HG03025 (cell line): ENCODE data around the gene BTN2A1.
"Not testable (repeated sequence)": the region's sequence is repeated elsewhere in the genome, so short reads cannot be mapped to it uniquely, and the experiment has no call there.

ENCODE experiments used
- ATAC-seq: cut with Tn5 transposase; IDR thresholded peaks from one replicate; pipeline ENCODE4 v1.9.1; 2021; ENCODE audit warnings: mild to moderate bottlenecking, moderate library complexity; ENCODE audit not compliant: unreplicated experiment, low FRiP score

The BTN2A1 gene

DNA sequence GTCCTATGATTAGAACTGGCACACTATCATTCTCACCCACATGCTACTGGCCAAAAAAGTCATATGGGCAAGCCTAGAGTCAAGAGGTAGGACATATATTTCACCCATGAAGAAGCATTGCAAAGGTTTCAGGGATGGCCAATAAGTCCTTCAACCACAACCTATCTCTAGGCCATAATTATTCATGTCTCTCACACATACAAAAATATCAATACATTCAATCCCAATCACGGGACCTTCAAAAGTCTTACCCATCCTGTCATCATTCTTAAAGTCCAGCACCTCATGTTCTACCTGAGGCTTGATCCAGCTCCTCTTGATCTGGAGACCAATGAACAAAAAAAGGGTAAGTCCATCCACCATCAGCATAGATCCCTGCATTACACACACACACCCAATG lies 29.7 kb downstream of the BTN2A1 start:
- no peak for ATAC-seq

DNA sequence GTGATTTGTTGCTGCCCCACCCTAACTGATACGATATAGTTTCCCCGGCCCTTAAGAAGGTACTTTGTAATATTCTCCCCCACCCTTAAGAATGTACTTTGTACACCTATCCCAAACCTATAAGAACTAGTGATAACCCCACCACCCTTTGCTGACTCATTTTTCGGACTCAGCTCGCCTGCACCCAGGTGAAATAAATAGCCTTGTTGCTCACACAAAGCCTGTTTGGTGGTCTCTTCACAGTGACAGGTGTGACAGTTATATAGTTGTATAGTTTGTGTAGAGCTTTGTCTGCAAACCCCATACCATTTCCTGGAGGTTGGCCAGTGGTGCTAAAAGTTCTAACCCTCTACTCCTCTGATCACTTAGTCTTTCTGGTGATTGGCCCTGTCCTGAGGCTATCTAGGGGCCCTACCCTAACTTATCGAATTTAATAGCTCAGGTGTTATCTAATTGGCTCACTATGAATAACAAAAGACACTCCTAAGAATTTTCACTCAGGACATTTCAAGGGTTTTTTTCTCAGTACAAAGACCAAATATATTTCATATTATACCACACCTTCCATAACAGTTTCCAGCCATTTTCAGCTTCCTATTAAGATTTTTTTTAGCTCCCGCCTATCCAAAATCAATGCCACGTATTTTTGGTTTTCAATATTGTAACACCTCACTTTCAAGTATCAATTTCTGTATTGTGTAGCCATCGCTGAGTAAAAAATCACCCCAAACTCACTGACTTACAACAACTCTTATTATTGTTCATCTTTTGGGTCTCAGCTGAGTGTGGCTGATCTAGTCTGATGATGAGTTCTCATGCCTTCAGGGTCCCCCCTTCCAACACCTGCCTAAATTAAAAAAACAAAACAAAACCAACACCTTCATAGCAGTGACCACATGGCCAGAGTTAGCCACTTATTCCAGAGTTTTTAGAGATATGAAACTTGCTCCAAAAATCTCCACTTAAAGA lies 32.5 kb downstream of the BTN2A1 start:
- no peak for ATAC-seq

DNA sequence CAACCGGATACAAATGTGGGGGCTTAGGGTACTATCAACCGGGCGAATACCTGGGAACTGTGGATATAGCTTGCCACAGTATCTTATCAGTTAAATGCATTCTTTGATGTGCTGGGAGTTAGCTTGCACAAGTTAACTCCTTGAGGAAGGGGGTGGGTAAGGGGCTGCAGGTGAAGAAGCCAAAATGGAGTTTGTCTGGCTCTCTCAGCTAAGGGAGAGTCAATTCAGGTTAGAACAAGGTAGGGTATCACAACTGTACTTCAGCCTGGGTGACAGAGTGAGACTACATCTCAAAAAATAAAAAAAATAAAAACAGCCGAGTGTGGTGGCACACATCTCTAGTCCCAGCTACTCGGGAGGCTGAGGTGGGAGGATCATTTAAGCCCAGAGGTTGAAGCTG lies 33.8 kb downstream of the BTN2A1 start:
- no peak for ATAC-seq

DNA sequence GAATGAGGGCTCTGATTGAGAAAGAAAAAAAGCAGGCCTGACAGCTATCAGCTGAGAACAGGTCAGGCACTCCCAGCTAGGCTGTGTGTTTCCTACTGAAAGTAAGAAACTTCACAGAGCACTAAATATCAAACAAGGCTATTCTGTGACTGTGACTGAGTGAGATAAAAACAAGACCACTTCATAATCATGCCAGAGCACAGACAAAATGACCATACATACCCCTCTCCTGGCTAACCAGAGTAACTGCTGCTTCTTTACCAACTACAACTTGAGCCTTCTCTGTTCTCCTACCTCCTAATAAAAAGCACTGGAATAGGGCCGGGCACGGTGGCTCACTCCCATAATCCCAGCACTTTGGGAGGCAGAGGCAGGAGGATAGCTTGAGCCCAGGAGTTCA lies 35.5 kb downstream of the BTN2A1 start:
- no peak for ATAC-seq

DNA sequence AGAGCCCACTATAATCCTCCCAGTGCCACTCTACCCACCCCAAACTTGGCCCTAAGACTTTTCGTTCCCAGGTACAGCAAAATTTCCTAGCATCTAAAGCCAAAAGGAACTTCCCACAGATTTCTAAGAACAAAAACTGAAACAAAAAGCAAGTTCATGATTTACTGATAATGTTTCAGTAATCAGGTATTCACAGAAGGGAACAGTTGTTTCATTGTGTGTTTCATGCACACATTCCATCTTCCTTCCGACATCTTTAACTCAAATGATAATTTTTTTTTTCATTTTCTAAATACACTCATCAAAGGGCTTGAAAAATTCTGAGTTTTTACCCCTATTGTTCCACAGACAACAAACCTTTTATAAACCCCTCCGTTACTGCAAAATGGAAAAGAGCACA lies 36.4 kb downstream of the BTN2A1 start:
- ATAC-seq: no peak

DNA sequence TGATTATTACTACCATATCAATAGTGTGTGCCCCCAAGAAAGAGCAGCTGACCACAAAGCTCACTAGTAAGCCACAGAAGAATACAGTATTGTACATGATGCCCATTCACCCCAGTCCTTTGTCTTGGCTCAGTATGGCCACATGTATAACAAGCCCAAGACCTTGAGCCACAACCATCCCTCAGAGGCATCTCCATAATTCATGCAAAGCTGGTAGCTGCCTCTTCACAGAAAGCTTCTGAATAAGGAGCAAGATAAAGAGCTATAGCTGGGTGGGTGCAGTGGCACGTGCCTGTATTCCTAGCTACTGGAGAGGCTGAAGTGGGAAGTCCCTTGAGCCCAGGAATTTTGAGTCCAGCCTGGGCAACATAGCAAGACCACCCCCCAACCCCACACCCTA lies 37.5 kb downstream of the BTN2A1 start:
- no peak for ATAC-seq

DNA sequence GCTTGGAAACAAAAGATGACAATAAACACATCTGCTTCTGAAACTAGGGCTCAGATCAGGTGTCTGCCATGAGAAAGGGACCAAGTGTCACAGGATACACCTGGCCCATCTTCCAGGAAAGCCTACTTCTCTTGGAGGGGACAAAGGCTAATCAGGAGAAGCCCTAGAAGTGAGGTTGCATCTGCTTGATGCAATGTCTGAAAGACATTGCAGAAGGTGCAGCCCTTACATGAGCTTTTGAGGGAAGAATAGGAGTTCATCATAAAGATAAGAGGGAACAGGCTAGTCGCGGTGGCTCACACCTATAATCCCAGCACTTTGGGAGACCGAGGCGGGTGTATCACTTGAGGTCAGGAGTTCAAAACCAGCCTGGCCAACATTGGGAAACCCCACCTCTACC lies 39.9 kb downstream of the BTN2A1 start:
- no peak for ATAC-seq

DNA sequence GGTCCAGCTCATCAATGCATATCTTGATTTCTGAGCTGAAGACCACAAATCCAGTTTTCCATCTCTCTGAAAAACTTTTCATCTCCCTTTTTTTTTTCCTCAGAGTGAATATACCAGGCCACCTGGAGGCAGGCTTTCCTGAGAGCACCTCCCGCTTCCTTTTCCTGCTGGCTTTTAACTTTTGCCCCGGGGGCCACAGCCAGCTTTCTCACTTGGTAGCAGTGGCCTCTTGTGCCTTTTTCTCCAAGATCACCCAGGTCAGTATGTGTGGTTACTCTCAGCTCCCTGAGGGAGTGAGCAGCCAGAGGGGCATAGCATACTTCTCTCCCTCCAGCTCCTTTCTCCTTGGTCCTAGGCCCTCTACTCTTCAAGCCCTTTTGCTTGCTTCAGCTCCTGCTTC lies 42.3 kb downstream of the BTN2A1 start, which contains the start of gene BTN1A1:
Gene BTN1A1, plus strand, starts transcription at position 202 of the 400 bp plus-strand sequence. CDS start 984 bp downstream, outside the sequence.
- no peak for ATAC-seq

DNA sequence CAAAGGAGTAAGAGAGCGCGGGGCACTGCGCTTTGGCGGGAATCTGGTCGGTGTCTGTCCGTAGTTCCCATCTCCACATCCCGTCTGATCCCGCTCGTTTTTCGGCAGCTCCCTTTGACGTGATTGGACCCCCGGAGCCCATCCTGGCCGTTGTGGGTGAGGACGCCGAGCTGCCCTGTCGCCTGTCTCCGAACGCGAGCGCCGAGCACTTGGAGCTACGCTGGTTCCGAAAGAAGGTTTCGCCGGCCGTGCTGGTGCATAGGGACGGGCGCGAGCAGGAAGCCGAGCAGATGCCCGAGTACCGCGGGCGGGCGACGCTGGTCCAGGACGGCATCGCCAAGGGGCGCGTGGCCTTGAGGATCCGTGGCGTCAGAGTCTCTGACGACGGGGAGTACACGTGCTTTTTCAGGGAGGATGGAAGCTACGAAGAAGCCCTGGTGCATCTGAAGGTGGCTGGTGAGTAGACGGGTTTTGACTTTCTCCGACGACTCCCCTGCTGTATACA lies 43.8 kb downstream of the BTN2A1 start:
- ATAC-seq: no peak

DNA sequence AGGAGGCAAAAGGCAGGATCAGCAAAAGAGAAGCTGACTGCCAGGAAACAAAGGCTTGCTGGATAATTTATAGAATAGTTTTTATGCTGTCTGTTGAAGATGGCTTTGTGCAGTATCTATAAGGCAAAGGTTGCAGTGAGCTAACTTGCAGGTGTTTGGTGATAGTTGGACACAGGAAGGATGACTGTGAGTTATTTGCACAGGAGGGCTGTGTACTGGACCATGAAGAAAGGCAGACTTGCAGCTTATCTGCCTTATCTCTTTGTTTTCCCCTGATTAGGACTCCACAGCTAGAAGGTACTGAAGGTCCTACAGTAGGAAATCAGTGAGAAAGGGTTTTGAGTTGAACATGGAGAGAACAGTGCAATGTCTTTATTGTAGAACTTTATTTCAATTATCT lies 44.4 kb downstream of the BTN2A1 start:
- ATAC-seq: no peak

DNA sequence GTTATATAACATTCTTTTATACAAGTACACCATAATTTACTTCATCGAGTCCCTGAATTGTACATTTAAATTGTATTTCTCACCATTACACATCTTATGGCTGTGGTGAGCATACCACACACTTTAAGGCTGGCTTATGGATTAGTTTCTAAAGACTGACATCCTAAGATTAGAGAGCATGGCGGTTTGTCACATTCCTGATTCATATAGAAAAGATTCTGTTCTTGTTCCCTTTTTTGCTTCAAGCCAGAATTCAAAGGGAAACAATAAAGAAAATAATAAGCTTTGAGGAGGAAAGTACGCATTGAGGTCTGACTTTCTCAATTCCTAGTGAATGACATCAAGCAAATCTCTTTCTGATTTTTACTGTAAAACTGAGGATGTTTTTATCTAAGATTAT lies 44.9 kb downstream of the BTN2A1 start:
- no peak for ATAC-seq

DNA sequence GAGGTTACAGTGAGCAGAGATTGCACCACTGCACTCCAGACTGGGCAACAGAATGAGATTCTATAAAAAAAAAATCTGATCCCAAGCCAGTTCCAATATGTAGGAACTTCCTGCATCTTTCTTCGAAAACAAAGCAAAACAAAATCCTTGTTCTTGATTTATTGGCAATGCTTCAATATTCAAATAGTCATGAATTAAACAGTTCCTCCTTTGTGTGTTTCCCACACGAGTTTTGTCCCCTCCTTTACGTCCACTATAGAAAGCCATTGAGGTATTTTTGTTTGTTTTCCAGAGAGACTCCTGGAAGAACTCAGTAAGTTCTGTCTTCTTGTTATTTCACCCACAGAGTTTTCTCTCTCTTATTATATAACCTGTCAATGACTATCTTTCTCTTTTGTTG lies 49.9 kb downstream of the BTN2A1 start:
- no peak for ATAC-seq

DNA sequence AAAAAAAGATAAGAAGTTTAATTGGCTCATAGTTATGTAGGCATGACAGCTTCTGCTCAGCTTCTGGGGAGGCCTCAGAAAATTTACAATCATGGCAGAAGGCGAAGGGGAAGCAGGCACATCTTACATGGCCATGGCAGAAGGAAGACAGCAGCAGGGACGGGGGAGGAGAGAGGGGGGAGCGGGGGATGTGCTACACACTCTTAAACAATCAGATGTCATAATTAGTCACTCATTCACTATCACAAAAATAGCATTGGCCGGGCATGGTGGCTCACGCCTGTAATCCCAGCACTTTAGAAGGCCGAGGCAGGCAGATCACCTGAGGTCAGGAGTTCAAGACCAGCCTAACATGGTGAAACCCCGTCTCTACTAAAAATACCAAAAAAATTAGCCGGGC lies 53.3 kb downstream of the BTN2A1 start:
- ATAC-seq: not testable (repeated sequence)

DNA sequence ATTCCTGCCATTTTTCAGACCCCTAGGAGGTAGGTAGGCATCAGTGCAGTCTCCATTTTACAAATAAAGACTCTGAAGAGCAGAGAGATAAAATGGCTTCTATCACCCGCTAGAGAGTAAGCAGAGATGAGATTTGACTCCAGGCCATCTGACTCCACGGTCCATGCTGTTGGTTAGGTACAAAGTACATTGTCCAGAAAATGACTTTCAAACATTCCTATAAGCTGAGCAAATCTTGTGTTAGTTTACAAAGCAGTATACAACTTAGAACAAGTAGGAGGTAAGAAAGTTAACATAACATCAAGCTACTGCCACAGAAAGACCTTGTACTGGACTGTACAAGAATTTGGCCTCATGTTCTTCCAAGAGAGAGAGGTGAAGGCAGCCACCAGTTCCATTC lies 57.2 kb downstream of the BTN2A1 start:
- no peak for ATAC-seq

DNA sequence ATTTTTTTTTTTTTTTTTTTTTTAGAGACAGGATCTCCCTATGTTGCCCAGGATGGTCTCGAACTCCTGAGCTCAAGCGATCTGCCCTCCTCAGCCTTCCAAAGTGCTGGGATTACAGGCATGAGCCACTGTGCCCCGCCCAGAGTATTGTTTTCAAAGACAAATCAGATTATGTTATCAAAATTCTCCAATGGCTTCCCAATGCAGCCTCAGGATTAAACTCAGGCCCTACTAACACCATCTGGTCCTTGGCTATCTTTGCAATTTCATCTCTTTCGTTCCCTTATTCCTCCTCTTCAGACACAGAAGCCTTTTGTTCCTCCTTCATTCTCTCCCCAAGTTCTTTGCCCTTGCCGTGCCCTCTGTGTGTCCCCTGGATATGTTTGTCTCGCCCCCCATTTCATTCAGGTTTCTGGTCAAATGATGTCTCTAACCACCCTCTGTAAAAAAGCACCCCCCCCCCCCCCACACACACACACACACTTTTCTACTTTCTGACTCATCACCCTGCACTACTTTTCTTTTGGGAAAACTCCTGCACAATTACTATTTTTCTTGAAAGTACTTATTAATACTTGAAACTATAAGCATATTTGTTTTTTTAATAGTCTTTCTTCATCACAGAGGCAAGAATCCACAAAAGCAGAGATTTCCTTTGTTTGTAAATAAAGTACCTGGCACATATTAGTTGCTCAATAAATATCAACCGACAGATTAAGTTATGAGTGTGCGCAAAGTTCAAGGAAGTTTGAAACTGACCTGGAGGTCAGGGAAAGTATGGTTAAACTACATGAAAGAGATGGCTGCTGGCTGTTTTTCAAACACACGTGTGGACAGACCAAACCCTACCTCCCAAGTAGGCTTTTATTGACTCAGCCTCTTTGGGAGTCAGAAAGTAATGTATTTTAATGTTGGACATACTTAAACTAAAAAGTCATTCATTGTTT lies 59.0 kb downstream of the BTN2A1 start:
- ATAC-seq: no peak
